IPS-18a (cell line): Measurements from ENCODE around the gene DNMT1.

Experiments
- H3K27ac ChIP-seq: one replicate; pipeline ENCODE4 v1.5.1; 2013; ENCODE audit warnings: low read length
- H3K27me3 ChIP-seq: one replicate; pipeline ENCODE4 v1.6.1; 2013; ENCODE audit warnings: mild to moderate bottlenecking, low read length; ENCODE audit not compliant: control insufficient read depth, insufficient read depth
- H3K36me3 ChIP-seq: one replicate; pipeline ENCODE4 v1.6.1; 2013; ENCODE audit warnings: low read depth, low read length; ENCODE audit not compliant: control insufficient read depth
- H3K4me1 ChIP-seq: one replicate; pipeline ENCODE4 v1.6.1; 2013; ENCODE audit warnings: low read depth, low read length; ENCODE audit not compliant: control insufficient read depth
- H3K4me3 ChIP-seq: one replicate; pipeline ENCODE4 v1.5.1; 2013; ENCODE audit warnings: low read length
- H3K9ac ChIP-seq: one replicate; pipeline ENCODE4 v1.6.1; 2013; ENCODE audit warnings: mild to moderate bottlenecking, low read length, moderate library complexity
- H3K9me3 ChIP-seq: one replicate; pipeline ENCODE4 v1.6.1; 2013; ENCODE audit warnings: low read depth, low read length; ENCODE audit not compliant: control insufficient read depth

DNMT1 gene

GRCh38 chr19:10228920-10229319 is 34.2 kb upstream of the DNMT1 start:
- H3K36me3 ChIP-seq: no peaks in the 10 kb centered on the region
- no peak overlapping the region for H3K4me3 ChIP-seq
- H3K27ac ChIP-seq: no peak overlapping the region
- no peaks in the 10 kb centered on the region for H3K4me1 ChIP-seq
- H3K27me3 ChIP-seq: no peaks in the 10 kb centered on the region
- H3K9ac ChIP-seq: no peak overlapping the region
- no peaks in the 10 kb centered on the region for H3K9me3 ChIP-seq

GRCh38 chr19:10228393-10228792 is 33.6 kb upstream of the DNMT1 start:
- H3K9ac ChIP-seq: no peak overlapping the region
- H3K9me3 ChIP-seq: no peaks in the 10 kb centered on the region
- H3K4me1 ChIP-seq: no peaks in the 10 kb centered on the region
- H3K27ac ChIP-seq: no peak overlapping the region
- H3K36me3 ChIP-seq: no peaks in the 10 kb centered on the region
- no peak overlapping the region for H3K4me3 ChIP-seq
- no peaks in the 10 kb centered on the region for H3K27me3 ChIP-seq

- Histone ChIP-seq H3K27me3 (no peaks in the 10 kb centered on the region), H3K4me3 (no peak overlapping the region), H3K4me1 (no peaks in the 10 kb centered on the region), H3K36me3 (no peaks in the 10 kb centered on the region), H3K9me3 (no peaks in the 10 kb centered on the region), H3K27ac (no peak overlapping the region), H3K9ac (no peak overlapping the region)
Measured at GRCh38 chr19:10227026-10227971, 32.5 kb upstream of the DNMT1 start.

GRCh38 chr19:10226376-10227025 is 31.7 kb upstream of the DNMT1 start:
- H3K9me3 ChIP-seq: no peaks in the 10 kb centered on the region
- no peak overlapping the region for H3K27ac ChIP-seq
- no peak overlapping the region for H3K9ac ChIP-seq
- H3K36me3 ChIP-seq: no peaks in the 10 kb centered on the region
- no peaks in the 10 kb centered on the region for H3K4me1 ChIP-seq
- H3K27me3 ChIP-seq: no peaks in the 10 kb centered on the region
- H3K4me3 ChIP-seq: no peak overlapping the region

GRCh38 chr19:10226021-10226375 is 31.2 kb upstream of the DNMT1 start:
- Histone ChIP-seq H3K4me1 (no peaks in the 10 kb centered on the region), H3K27ac (no peak overlapping the region)

GRCh38 chr19:10224337-10224736 is 29.6 kb upstream of the DNMT1 start:
- Histone ChIP-seq H3K27me3 (no peaks in the 10 kb centered on the region), H3K36me3 (no peaks in the 10 kb centered on the region), H3K27ac (no peak overlapping the region), H3K4me3 (no peak overlapping the region), H3K4me1 (no peaks in the 10 kb centered on the region), H3K9ac (no peak overlapping the region), H3K9me3 (no peaks in the 10 kb centered on the region)

More at GRCh38 chr19:10226021-10226375, 31.2 kb upstream of the DNMT1 start:
- H3K9me3 ChIP-seq: no peaks in the 10 kb centered on the region
- H3K4me3 ChIP-seq: no peak overlapping the region
- no peaks in the 10 kb centered on the region for H3K36me3 ChIP-seq
- no peak overlapping the region for H3K9ac ChIP-seq
- no peaks in the 10 kb centered on the region for H3K27me3 ChIP-seq

- Histone ChIP-seq H3K4me1 (no peaks in the 10 kb centered on the region), H3K4me3 (no peak overlapping the region), H3K9me3 (no peaks in the 10 kb centered on the region), H3K36me3 (no peaks in the 10 kb centered on the region), H3K9ac (no peak overlapping the region), H3K27me3 (no peaks in the 10 kb centered on the region), H3K27ac (no peak overlapping the region)
Measured at GRCh38 chr19:10223488-10224213, 28.9 kb upstream of the DNMT1 start.

- no peaks in the 10 kb centered on the region for H3K9me3 ChIP-seq
- H3K27me3 ChIP-seq: no peaks in the 10 kb centered on the region
- no peak overlapping the region for H3K4me3 ChIP-seq
- H3K4me1 ChIP-seq: no peaks in the 10 kb centered on the region
- H3K9ac ChIP-seq: no peak overlapping the region
- no peak overlapping the region for H3K27ac ChIP-seq
- H3K36me3 ChIP-seq: no peaks in the 10 kb centered on the region
Measured at GRCh38 chr19:10222201-10222890, 27.6 kb upstream of the DNMT1 start.

- Histone ChIP-seq H3K9ac (no peak overlapping the region), H3K27me3 (no peaks in the 10 kb centered on the region), H3K4me1 (no peaks in the 10 kb centered on the region), H3K9me3 (no peaks in the 10 kb centered on the region), H3K27ac (no peak overlapping the region), H3K36me3 (no peaks in the 10 kb centered on the region), H3K4me3 (no peak overlapping the region)
Measured at GRCh38 chr19:10220695-10221094, 25.9 kb upstream of the DNMT1 start.

- H3K4me1 ChIP-seq: no peaks in the 10 kb centered on the region
- no peaks in the 10 kb centered on the region for H3K9me3 ChIP-seq
- H3K4me3 ChIP-seq: no peak overlapping the region
- H3K36me3 ChIP-seq: no peaks in the 10 kb centered on the region
- H3K27ac ChIP-seq: no peak overlapping the region
- H3K27me3 ChIP-seq: no peaks in the 10 kb centered on the region
- H3K9ac ChIP-seq: peak overlapping the region; percentile 36
Measured at GRCh38 chr19:10219678-10220077, 24.9 kb upstream of the DNMT1 start.

- no peak overlapping the region for H3K27ac ChIP-seq
- no peak overlapping the region for H3K4me3 ChIP-seq
- H3K4me1 ChIP-seq: no peaks in the 10 kb centered on the region
- no peak overlapping the region for H3K9ac ChIP-seq
- no peaks in the 10 kb centered on the region for H3K27me3 ChIP-seq
- no peaks in the 10 kb centered on the region for H3K36me3 ChIP-seq
- H3K9me3 ChIP-seq: no peaks in the 10 kb centered on the region
Measured at GRCh38 chr19:10217085-10217484, 22.3 kb upstream of the DNMT1 start.
